Natural killer cell (primary cell): ENCODE measurements around the gene ELMO3. TPM values are rescaled to one million over a fixed set of nuclear protein-coding genes. Genes with fewer than 3 reads are reported as not detected.
A peak's percentile ranks its signal among the peaks of the same experiment; 100 is the strongest.

Experiments used
- ATAC-seq, 3 donors: fragments of 150-1000 bp in 2 of 3; fragments of 200-7000 bp in 1 of 3; cut with Tn5 transposase; 1 replicate in 1 of 3; 2 replicates in 2 of 3; pipeline ENCODE4 v1.10.0; 2021; ENCODE audit warnings: mild to moderate bottlenecking in 2 of 3, moderate library complexity in 2 of 3
- DNase-seq, 2 donors: peaks; one replicate each; pipeline versions ENCODE4 v3.0.0 to v3.0.0-alpha.2; 2013 to 2021; ENCODE audit warnings: mixed read lengths in 1 of 2
- H3K27ac ChIP-seq: one replicate; pipeline ENCODE4 v1.5.1; 2013; ENCODE audit warnings: mild to moderate bottlenecking, low read length
- H3K27me3 ChIP-seq: one replicate; pipeline ENCODE4 v1.6.1; 2013; ENCODE audit warnings: low read length; ENCODE audit not compliant: control insufficient read depth, insufficient read depth
- H3K36me3 ChIP-seq: one replicate; pipeline ENCODE4 v1.6.1; 2013; ENCODE audit warnings: low read length; ENCODE audit not compliant: control insufficient read depth, insufficient read depth
- H3K4me1 ChIP-seq: one replicate; pipeline ENCODE4 v1.6.1; 2013; ENCODE audit warnings: low read length; ENCODE audit not compliant: control insufficient read depth, insufficient read depth
- H3K4me3 ChIP-seq: one replicate; pipeline ENCODE4 v1.5.1; 2013; ENCODE audit warnings: low read length
- H3K9me3 ChIP-seq: one replicate; pipeline ENCODE4 v1.6.1; 2013; ENCODE audit warnings: low read length; ENCODE audit not compliant: control insufficient read depth, insufficient read depth
- H3K27ac Mint-ChIP-seq, 2 donors: one replicate each; pipeline ENCODE4 v1.8.0; 2022; ENCODE audit warnings: mild to moderate bottlenecking in 2 of 2, mixed read lengths in 2 of 2, moderate library complexity in 1 of 2
- H3K27me3 Mint-ChIP-seq, 2 donors: one replicate each; pipeline ENCODE4 v1.8.0; 2022; ENCODE audit warnings: low read depth in 2 of 2, mixed read lengths in 2 of 2
- H3K36me3 Mint-ChIP-seq: one replicate; pipeline ENCODE4 v1.8.0; 2022; ENCODE audit warnings: mixed read lengths
- H3K4me1 Mint-ChIP-seq, 2 donors: one replicate each; pipeline ENCODE4 v1.8.0; 2022; ENCODE audit warnings: mixed read lengths in 2 of 2
- H3K4me3 Mint-ChIP-seq: one replicate; pipeline ENCODE4 v1.8.0; 2022; ENCODE audit warnings: mild to moderate bottlenecking, moderate library complexity, mixed read lengths
- H3K9me3 Mint-ChIP-seq, 2 donors: one replicate each; pipeline ENCODE4 v1.8.0; 2022; ENCODE audit warnings: mixed read lengths in 2 of 2
- CTCF ChIP-seq: fragments of 200-600 bp; IDR thresholded peaks from one replicate; pipeline ENCODE4 v1.8.0; 2022; ENCODE audit warnings: antibody characterized with exemption
- WGBS: methylation state at CpG from one replicate; pipeline ENCODE4 v1.1.7; 2013; ENCODE audit warnings: missing lambda C conversion rate; ENCODE audit not compliant: insufficient coverage; 5-methylcytosine and 5-hydroxymethylcytosine counted together
- intact Hi-C: fragments of 100-400 bp; cut with micrococcal nuclease; formaldehyde crosslinking; loops from one replicate; pipeline ENCODE4 v1.14.2; 2022
- total RNA-seq, 4 donors: library from RNA; stranded (reverse); fragments of 120-200 nt in 1 of 4; gene quantifications; one replicate each; pipeline versions ENCODE4 v1.2.3 to v1.2.4, GENCODE V29; 2013 to 2022

Gene ELMO3
- total RNA-seq, 3 donors from 2014 or later (not counting 1 experiment from before 2014, with no cell fraction given) = 1.9 to 3.3 (median 2.3) TPM

DNA sequence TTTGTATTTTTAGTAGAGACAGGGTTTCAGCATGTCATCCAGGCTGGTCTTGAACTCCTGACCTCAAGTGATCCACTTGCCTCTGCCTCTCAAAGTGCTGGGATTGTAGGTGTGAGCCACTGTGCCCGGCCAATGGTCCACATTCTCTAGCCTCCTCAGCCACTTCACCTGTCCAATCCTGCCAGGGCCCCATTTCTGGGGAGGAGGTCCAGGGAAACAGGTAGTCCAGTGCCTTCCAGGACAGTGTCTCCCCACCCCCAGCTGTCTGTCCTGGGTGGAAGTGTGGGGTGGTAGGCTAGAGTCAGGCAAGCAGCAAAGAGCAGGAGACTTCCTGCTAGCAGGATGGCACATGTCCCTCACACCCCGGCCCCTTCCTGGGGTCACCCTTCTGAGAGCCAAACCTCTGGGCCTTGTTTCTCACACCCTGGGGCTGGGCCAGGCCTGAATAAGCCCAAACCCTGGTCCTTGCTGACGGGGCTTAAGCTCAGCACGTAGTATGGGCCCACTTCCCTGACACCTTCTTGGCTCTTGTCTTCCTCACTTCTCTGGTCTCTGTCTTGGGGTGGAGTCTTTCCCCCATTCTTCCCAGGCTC, 43.3 kb downstream of the ELMO3 start:
- 79% methylated on average over 4 of the region's 4 CpGs for WGBS
- Histone ChIP-seq H3K27ac (no peak overlapping the region), H3K4me1 (peaks cover 37% of the 10 kb centered on the region), H3K9me3 (no peaks in the 10 kb centered on the region), H3K27me3 (no peaks in the 10 kb centered on the region), H3K36me3 (peaks cover 23% of the 10 kb centered on the region), H3K4me3 (no peak overlapping the region)
- Mint-ChIP-seq H3K9me3 (no peaks in the 10 kb centered on the region), H3K4me3 (no peak overlapping the region), H3K27me3 (no peaks in the 10 kb centered on the region), H3K36me3 (no peaks in the 10 kb centered on the region), H3K4me1 (peaks cover 27 to 57% of the 10 kb centered on the region in 2 donors), H3K27ac (peak overlapping the region; percentile 94 to 98)
- intact Hi-C loops = no loop called here
- no peak for ATAC-seq
- no peak for TF ChIP-seq CTCF
- no peak for DNase-seq

DNA sequence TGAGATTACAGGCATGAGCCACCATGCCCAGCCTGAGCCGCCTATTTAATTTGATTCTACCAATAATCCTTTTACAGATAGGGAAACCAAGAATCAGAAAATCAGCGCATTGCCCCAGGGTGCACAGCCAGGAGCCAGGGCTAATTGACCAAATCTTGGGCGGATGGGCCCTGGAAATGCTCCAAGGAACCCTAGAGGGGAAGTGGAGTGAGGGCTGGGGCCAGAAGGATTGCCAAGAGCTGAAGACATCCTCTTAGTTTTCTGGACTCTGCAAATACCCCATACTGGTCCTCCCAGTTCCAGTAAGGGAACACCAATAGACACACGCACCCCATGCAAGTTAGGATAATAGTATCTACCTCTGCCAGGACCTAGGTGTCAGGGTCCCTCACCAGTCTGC, 44.5 kb downstream of the ELMO3 start:
- H3K27ac ChIP-seq = peak overlapping the region; percentile 79
- H3K4me1 ChIP-seq = peaks cover 48% of the 10 kb centered on the region
- no peak overlapping the region for H3K4me3 ChIP-seq
- ATAC-seq = no peak
- Mint-ChIP-seq H3K9me3 (no peaks in the 10 kb centered on the region), H3K27me3 (peaks cover 0 to 9% of the 10 kb centered on the region in 2 donors), H3K4me1 (peaks cover 39 to 64% of the 10 kb centered on the region in 2 donors), H3K4me3 (no peak overlapping the region), H3K36me3 (no peaks in the 10 kb centered on the region), H3K27ac (peak overlapping the region; percentile 94 to 98)
- WGBS = 96% methylated on average over 4 of the region's 4 CpGs
- H3K9me3 ChIP-seq = no peaks in the 10 kb centered on the region
- DNase-seq = no peak
- TF ChIP-seq CTCF = no peak
- H3K36me3 ChIP-seq = peaks cover 11% of the 10 kb centered on the region
- intact Hi-C loops = no loop called here
- no peaks in the 10 kb centered on the region for H3K27me3 ChIP-seq

DNA sequence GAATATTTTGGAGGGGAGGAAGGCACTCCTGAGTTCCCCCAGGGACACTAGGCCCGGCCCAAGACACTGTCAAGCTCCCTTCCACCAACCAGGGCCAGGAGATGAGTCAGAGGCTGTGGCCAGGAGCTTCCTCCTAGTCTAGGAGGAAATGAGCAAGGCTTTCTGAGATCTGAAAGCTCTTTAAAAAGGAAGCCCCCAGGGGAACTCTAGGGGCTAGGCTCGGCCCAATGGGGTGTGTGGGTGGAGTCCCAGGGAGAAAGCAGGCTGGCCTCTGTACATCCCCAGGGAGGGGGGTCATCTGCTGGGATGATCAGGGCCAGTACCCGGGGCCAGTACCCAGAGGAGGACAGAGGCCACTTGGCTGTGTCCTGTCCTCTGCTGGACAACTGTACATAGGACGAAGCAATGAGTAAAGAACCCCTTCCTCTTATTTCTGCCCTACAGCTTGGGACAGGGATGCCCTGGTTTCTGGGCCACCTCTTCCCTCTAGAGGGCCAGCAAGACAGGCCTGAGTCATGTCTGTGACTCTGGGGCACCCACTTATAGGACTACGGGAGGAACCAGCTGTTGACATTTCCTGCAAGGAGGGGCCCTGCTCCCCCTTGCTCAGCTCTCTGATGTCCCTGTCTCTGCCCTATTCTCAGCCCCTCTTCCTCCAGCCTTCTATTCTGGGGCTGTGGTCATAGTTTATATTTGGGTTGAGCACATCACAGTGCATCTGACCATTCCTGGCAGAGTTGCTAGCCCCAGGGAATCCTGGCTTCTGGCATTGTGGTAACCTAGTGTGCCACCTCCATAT, 45.7 kb downstream of the ELMO3 start:
- DNase-seq (peak; percentile 66 to 89), ATAC-seq (peak; percentile 59 to 80 (median 65))
- Histone ChIP-seq H3K4me3 (no peak overlapping the region), H3K27me3 (peaks cover 6% of the 10 kb centered on the region), H3K9me3 (no peaks in the 10 kb centered on the region), H3K27ac (peak overlapping the region; percentile 79), H3K36me3 (peaks cover 2% of the 10 kb centered on the region), H3K4me1 (peaks cover 57% of the 10 kb centered on the region)
- Mint-ChIP-seq H3K4me3 (peak overlapping the region; percentile 96), H3K36me3 (no peaks in the 10 kb centered on the region), H3K27me3 (peaks cover 3 to 14% of the 10 kb centered on the region in 2 donors), H3K9me3 (no peaks in the 10 kb centered on the region), H3K27ac (peak overlapping the region; percentile 94 to 98), H3K4me1 (peaks cover 37 to 66% of the 10 kb centered on the region in 2 donors)
- TF ChIP-seq CTCF = no peak
- intact Hi-C loops = no loop called here
- WGBS = 9% methylated on average over 4 of the region's 5 CpGs
